Placental pericyte (primary cell): ENCODE data around the gene CFAP100. TPM values are rescaled to one million over a fixed set of nuclear protein-coding genes. Genes with fewer than 3 reads are reported as not detected.

Experiments used
- total RNA-seq: library from RNA; depleted of rRNA; stranded (reverse); fragments of >200 nt; gene quantifications from 2 replicates; pipeline ENCODE4 v1.2.3, GENCODE V29; 2012

CFAP100 gene
- not detected in 2 replicates for total RNA-seq

DNA sequence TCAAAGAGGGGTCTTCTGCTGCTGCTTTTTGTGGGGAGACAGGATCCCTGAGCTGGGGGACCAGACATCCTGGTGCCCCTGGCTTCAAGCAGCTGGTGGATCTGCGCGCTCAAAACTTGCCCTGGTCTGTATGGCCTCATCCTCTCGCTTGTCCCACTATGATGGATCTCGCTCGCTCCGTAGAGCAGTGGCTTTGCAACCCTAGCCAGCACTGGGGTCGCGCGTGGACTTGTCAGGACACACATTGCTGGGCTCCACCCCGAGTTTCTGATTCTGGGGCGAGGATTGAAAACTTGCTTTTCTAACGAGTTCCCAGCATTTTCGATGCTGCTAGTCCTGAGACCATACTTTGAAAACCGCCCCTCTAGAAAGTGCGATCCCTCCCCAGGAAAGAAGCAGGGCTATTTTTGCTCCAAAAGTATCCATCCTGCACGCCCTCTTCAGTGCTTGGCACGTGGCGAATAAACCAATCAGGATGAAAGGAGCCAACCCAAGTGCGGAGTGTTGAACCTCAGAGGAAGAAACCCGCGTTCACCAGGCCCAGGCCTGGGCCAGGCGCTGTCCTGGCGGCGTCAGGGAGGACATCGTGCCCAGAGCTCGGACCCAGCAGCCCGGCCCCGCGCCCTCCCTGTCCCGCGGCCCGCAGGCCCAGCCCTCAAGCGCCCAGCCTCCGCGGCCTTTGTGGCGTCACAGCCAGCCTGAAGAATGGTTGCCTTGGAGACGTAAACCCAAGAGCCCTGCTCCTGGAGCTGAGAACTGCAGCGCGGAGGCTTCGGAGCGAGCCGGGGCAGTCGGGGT is at the start of gene CFAP100:
CFAP100 (plus strand) TSS at position 731 of the 798 bp plus-strand sequence. CDS start 1,092 bp downstream, outside the sequence.

DNA sequence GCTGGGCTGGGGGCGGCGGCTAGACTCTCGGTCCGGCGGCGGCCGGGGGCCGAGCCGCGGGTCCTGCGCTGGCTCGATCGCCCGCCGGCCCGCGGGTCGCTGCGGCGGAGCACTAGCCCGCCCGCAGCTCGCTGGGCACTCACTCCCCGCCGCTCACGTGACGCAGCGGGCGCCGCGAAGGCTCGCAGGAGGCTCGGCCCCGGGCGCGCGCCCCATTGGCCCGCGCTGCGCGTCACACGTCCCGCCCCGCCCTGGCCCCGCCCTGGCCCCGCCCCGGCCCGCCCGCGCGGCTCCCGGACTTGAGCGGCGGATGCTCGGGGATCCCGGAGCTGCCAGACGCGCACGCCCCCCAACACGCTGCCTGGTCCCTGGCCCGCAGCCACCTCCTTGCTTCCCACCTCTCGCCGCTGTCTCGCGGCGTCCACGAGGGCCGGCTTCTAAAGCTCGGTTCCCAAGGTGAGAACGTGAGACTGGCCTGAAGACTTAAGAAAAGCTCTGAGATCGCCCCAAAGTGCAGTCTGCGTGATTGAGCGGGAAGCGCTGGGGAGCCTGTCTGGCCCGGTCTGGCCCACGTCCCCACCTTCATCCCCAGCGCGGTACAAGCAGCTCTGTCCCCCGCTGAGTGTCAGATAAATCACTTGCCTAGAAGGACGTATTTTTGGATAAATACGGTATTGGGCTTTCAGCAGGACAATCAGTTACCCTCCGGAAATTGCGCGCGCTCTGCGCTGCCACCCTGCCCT is 37.2 kb upstream of the CFAP100 start, which contains the start of gene KLF15:
KLF15 (minus strand) TSS at position 114 of the 743 bp plus-strand sequence. CDS start 4,486 bp downstream, outside the sequence.

DNA sequence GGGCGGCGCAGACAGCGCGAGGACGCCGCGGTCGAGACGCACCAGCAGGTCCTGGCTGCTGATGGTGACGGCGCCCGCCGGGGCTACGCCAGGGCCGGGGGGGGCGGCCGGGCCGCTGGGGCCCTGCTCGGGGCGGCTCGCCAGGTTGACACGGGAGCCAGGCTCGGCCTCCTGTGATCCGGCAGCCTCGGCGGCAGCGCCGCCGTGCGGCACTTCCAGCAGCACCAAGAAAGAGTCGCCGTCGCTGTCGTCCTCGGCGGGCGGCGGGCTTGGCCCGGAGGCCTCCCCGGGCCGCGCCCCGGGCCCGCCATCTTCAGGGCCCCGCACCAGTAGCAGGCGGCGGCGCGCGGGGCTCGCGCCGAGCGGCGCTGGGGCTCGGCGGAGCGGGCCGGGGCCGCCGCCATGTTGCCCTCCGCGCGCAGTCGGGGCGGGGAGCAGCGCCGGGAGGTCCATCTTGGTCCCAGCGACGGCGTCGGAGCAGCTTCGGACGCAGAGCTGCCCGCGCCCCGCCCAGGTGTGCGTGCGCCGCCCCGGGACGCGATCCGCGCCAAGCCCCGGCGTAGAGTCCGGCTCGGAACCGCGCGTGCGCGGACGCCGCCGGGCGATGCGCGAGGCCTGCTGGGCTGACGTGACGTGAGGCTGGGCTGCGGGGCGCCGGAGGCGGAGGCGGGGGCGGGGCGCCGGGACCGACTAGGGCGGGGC is 80.9 kb downstream of the CFAP100 start, which contains the start of gene ZXDC:
ZXDC (minus strand) TSS at position 479 of the 702 bp plus-strand sequence; CDS start at position 453, 26 bp downstream.

Other genes with a start within 250 kb of the CFAP100 start
- gene ALDH1L1, start 214.3 kb upstream of the CFAP100 start, total RNA-seq, result 0.44 and 1.3 TPM in 2 replicates
- gene KLF15, start 37.5 kb upstream of the CFAP100 start, total RNA-seq, result 0.29 and 2.8 TPM in 2 replicates
- gene ZXDC, start 81.0 kb downstream of the CFAP100 start, total RNA-seq, result 26.7 and 33.2 TPM in 2 replicates
- not detected in 2 replicates for gene UROC1, start 122.9 kb downstream of the CFAP100 start, total RNA-seq
- not detected in 2 replicates for gene CHST13, start 129.2 kb downstream of the CFAP100 start, total RNA-seq
- not detected in 2 replicates for gene C3orf22, start 164.0 kb downstream of the CFAP100 start, total RNA-seq